T-helper 1 cell treated with Interleukin-12 subunit alpha and Interleukin-12 subunit beta and Interleukin-4 antibody, amounts not matched to agents 30 μg/mL and 1 μg/mL, for 36 hours (primary cell): ENCODE measurements around the gene PDXK.

Experiments used
- H3K27ac Mint-ChIP-seq: one replicate; pipeline ENCODE4 v1.8.0; 2021; ENCODE audit warnings: mild to moderate bottlenecking, mixed read lengths
- H3K27me3 Mint-ChIP-seq: one replicate; pipeline ENCODE4 v1.8.0; 2021; ENCODE audit warnings: low read depth, mixed read lengths
- H3K36me3 Mint-ChIP-seq: one replicate; pipeline ENCODE4 v1.8.0; 2021; ENCODE audit warnings: low read depth, mixed read lengths
- H3K4me1 Mint-ChIP-seq: one replicate; pipeline ENCODE4 v1.8.0; 2021; ENCODE audit warnings: low read depth, mixed read lengths
- H3K4me3 Mint-ChIP-seq: one replicate; pipeline ENCODE4 v1.8.0; 2021; ENCODE audit warnings: mild to moderate bottlenecking, moderate library complexity, mixed read lengths
- H3K9me3 Mint-ChIP-seq: one replicate; pipeline ENCODE4 v1.8.0; 2021; ENCODE audit warnings: mixed read lengths

Gene PDXK

DNA sequence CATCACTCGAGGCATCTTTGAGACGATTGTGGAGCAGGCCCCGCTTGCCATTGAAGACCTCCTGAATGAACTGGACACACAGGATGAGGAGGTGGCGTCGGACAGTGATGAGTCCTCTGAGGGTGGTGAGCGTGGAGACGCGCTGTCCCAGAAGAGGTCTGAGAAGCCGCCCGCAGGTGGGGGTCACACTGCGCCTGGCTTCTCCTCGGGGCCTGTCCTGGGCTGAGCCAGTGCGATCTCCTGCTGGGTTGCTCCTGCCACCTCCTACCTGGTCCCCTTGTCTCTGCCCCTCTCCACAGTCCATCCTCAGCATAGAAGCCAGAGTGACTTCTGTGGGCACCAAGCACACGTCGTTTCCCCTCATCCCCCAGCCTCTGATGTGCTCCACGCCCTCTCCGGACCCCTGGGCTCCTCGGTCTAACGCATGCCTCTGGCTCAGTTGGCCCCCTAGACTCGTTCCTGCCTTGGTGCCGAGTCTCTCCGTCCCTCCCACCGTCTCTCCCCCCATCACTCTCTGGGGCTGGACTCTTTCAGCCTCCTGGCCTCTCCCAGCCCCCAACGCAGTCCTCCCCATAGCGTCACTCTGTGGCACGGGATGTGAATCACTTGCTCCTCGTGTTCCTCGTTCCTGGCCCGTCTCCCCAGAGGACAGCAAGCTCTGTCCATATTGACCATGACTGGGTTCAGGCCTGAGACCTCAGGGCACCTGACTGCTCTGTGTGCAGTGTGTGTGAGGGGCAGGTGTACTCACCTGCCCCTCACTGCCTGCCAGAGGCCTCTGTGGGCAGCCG lies 79.2 kb downstream of the PDXK start:
- peaks cover 31% of the 10 kb centered on the region for H3K36me3 Mint-ChIP-seq
- no peaks in the 10 kb centered on the region for H3K9me3 Mint-ChIP-seq
- H3K4me3 Mint-ChIP-seq = no peak overlapping the region
- H3K4me1 Mint-ChIP-seq = no peaks in the 10 kb centered on the region
- no peaks in the 10 kb centered on the region for H3K27me3 Mint-ChIP-seq
- H3K27ac Mint-ChIP-seq = no peak overlapping the region

DNA sequence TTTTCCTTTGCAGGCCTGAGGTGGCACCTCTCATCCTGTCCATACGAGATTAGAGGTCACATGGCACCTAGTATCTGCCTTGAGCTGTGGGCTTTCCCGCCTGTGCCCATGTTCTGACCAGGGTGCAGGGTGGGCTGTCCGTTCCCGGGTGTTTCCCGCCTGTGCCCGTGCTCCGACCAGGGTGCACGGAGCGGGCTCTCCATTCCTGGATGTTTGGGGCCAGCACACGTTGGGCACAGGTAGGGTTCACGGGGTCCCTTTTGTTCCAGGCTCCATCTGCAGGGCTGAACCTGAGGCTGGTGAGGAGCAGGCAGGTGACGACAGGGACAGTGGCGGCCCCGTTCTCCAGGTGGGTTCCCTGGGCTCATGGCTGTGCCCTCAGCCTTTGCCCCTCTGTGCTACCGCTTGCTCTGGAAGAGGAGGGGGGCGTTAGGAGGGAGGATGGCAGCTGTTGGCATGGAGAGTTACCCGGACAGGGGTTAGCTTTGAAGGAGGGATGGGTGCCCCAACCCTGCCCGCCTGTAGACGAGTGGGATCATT lies 80.4 kb downstream of the PDXK start:
- Mint-ChIP-seq H3K27me3 (no peaks in the 10 kb centered on the region), H3K4me1 (no peaks in the 10 kb centered on the region), H3K4me3 (no peak overlapping the region), H3K9me3 (no peaks in the 10 kb centered on the region), H3K27ac (no peak overlapping the region), H3K36me3 (peaks cover 33% of the 10 kb centered on the region)

- H3K9me3 Mint-ChIP-seq = no peaks in the 10 kb centered on the region
- H3K4me3 Mint-ChIP-seq = no peak overlapping the region
- H3K27me3 Mint-ChIP-seq = no peaks in the 10 kb centered on the region
- no peak overlapping the region for H3K27ac Mint-ChIP-seq
- H3K4me1 Mint-ChIP-seq = no peaks in the 10 kb centered on the region
- peaks cover 30% of the 10 kb centered on the region for H3K36me3 Mint-ChIP-seq
These were observed 81.2 kb downstream of the PDXK start for GRCh38 chr21:43800124-43800523.

GRCh38 chr21:43800566-43800965 lies 81.6 kb downstream of the PDXK start:
- peaks cover 28% of the 10 kb centered on the region for H3K36me3 Mint-ChIP-seq
- H3K4me3 Mint-ChIP-seq = no peak overlapping the region
- no peaks in the 10 kb centered on the region for H3K27me3 Mint-ChIP-seq
- no peaks in the 10 kb centered on the region for H3K4me1 Mint-ChIP-seq
- no peaks in the 10 kb centered on the region for H3K9me3 Mint-ChIP-seq
- no peak overlapping the region for H3K27ac Mint-ChIP-seq

- Mint-ChIP-seq H3K27ac (no peak overlapping the region), H3K4me1 (peaks cover 1% of the 10 kb centered on the region), H3K9me3 (no peaks in the 10 kb centered on the region), H3K27me3 (no peaks in the 10 kb centered on the region), H3K36me3 (peaks cover 28% of the 10 kb centered on the region), H3K4me3 (no peak overlapping the region)
These were observed 82.3 kb downstream of the PDXK start for GRCh38 chr21:43801006-43801783.

- Mint-ChIP-seq H3K36me3 (peaks cover 19% of the 10 kb centered on the region), H3K9me3 (no peaks in the 10 kb centered on the region), H3K4me3 (no peak overlapping the region), H3K4me1 (peaks cover 2% of the 10 kb centered on the region), H3K27ac (no peak overlapping the region), H3K27me3 (no peaks in the 10 kb centered on the region)
These were observed 83.9 kb downstream of the PDXK start for GRCh38 chr21:43802713-43803313.

DNA sequence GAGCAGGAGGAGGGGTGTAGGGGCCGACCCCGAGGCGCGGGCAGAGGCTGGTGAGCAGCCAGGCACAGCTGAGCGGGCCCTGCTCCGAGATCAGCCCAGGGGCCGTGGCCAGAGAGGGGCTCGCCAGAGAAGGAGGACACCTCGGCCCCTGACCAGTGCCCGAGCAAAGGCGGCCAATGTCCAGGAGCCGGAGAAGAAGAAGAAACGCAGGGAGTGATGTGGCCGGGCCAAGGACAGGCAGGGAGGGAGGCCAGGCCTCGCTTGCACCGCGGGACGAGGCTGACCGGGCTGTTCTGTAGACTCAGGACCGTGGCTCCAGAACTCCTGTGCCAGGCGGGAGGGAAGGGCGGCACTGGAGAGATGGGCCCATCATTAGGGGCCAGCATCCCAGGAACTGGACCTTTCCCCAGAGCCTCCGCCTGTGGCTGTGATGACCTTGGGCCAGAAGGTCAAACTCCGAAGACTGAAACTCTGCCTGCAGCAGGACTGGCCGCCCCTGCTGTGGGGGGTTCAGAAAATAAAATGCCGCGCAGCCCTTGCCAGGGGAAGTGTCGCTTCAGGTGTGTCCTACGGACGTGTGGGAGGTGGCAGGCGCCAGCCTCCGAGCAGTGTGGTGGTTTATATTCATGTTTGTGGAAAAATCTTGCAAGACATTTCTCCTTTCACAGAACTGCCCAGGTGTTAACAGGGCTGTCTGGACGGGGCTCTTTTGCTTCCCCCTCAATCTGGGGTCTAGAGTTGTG lies 84.8 kb downstream of the PDXK start:
- Mint-ChIP-seq H3K4me3 (no peak overlapping the region), H3K4me1 (peaks cover 2% of the 10 kb centered on the region), H3K36me3 (peaks cover 13% of the 10 kb centered on the region), H3K27ac (no peak overlapping the region), H3K9me3 (no peaks in the 10 kb centered on the region), H3K27me3 (no peaks in the 10 kb centered on the region)

DNA sequence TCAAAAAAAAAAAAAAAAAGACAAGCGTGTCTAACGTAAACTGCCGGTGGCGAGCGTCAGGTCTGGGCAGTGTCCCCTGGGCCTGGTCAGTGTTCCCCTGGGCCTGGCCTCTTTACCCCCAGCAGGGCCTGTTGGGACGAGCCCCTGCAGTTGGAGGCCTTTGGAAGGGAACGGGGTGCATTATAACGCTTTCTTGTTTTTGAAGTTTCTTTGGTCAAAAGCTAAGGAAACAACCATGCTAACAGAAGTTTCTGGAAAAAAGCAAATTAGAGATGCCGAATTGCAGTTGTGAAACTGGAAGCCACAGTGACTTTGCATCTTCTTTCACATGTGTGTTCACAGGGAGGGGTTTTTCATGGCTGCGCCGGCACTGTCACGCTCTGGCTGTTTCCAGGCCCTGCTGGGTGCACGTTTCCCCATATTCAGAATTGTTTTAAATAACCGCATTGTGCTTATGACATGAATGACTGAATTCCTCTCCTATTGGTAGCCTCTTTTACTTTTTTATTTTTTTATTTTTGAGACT lies 86.4 kb downstream of the PDXK start:
- Mint-ChIP-seq H3K27ac (no peak overlapping the region), H3K27me3 (no peaks in the 10 kb centered on the region), H3K36me3 (peaks cover 6% of the 10 kb centered on the region), H3K4me1 (peaks cover 2% of the 10 kb centered on the region), H3K4me3 (no peak overlapping the region), H3K9me3 (no peaks in the 10 kb centered on the region)

GRCh38 chr21:43806017-43806710 lies 87.2 kb downstream of the PDXK start:
- no peaks in the 10 kb centered on the region for H3K27me3 Mint-ChIP-seq
- H3K27ac Mint-ChIP-seq = no peak overlapping the region
- H3K4me3 Mint-ChIP-seq = no peak overlapping the region
- H3K36me3 Mint-ChIP-seq = peaks cover 6% of the 10 kb centered on the region
- no peaks in the 10 kb centered on the region for H3K9me3 Mint-ChIP-seq
- H3K4me1 Mint-ChIP-seq = peaks cover 8% of the 10 kb centered on the region

- H3K4me3 Mint-ChIP-seq = no peak overlapping the region
- no peak overlapping the region for H3K27ac Mint-ChIP-seq
- no peaks in the 10 kb centered on the region for H3K9me3 Mint-ChIP-seq
- H3K4me1 Mint-ChIP-seq = peaks cover 12% of the 10 kb centered on the region
- no peaks in the 10 kb centered on the region for H3K27me3 Mint-ChIP-seq
- H3K36me3 Mint-ChIP-seq = no peaks in the 10 kb centered on the region
These were observed 89.4 kb downstream of the PDXK start for GRCh38 chr21:43808367-43808766.

DNA sequence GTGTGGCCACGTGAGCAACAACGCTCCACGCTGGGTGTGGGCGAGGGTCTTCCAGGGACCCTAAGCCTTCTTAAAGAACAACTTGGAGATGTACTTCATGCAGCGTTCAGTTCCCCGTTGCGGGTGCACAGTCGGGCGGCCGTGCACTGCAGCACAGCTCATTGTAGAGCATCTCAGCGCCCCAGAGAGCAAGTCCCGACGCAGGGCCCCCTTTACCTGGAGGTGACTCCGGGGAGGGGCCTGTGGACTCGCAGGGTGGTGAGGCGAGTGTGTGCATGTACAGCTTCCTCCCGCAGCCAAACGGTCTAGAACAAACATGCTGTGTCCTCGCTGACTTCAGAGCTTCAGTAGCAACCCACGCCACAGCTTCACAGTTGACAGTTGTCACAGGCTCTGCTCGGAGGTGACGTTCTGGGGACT lies 89.9 kb downstream of the PDXK start:
- H3K4me3 Mint-ChIP-seq = no peak overlapping the region
- H3K27me3 Mint-ChIP-seq = no peaks in the 10 kb centered on the region
- H3K36me3 Mint-ChIP-seq = no peaks in the 10 kb centered on the region
- no peaks in the 10 kb centered on the region for H3K9me3 Mint-ChIP-seq
- H3K27ac Mint-ChIP-seq = no peak overlapping the region
- peaks cover 12% of the 10 kb centered on the region for H3K4me1 Mint-ChIP-seq

DNA sequence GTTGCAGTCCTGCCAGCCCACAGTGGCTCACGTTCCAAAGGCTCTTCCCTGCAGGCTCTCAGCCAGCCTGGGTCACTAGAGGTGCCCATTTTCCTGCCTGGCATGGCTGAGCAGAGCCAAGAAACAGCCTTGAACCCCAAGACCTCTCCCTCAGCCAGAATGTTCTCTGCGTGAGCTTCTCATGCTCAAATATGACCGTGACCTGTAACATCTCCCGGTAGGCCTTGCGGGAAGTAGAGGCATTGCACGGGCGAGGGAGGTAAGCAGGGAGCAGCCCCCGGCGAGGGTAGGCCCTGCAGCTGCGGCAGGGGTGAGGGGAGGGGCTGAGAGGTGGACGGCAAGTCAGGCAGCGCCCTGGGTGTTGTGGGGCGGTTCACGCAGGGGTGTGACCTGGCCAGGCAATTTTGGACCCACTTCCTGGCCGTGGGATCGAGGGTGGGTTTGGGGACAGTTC lies 90.4 kb downstream of the PDXK start:
- Mint-ChIP-seq H3K9me3 (no peaks in the 10 kb centered on the region), H3K4me3 (no peak overlapping the region), H3K4me1 (peaks cover 12% of the 10 kb centered on the region), H3K27ac (no peak overlapping the region), H3K36me3 (no peaks in the 10 kb centered on the region), H3K27me3 (no peaks in the 10 kb centered on the region)

DNA sequence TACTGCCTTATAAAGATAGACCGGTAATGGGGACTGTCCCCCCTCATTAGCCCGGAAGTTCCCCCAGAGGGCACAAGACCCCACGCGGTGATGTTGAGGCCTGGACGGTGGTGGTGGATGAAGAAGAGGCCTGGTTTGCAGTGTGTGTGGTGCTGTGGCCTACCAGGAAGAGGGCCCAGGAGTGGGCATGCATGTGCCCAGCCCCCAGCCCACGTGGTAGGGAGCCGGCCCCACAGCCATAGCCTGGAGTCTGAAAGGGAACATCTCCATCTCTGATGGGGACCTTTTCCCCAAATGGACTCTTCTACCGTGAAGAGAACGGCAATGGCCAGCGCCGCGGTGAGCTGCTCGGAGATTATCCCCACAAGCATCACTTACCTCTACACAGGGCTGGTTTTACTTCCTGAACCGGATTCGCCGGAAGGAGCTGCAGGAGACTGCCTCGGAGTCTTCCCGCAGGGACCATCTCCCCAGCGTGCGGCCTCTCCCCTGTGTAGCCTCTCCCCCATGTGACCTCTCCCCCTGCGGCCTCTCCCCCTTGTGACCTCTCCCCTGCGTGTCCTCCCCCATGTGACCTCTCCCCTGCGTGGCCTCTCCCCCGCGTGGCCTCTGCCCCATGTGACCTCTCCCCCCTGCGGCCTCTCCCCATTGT lies 91.0 kb downstream of the PDXK start:
- Mint-ChIP-seq H3K27me3 (no peaks in the 10 kb centered on the region), H3K36me3 (no peaks in the 10 kb centered on the region), H3K9me3 (no peaks in the 10 kb centered on the region), H3K4me1 (peaks cover 14% of the 10 kb centered on the region), H3K4me3 (no peak overlapping the region), H3K27ac (no peak overlapping the region)
